Right lobe of liver (tissue), 6 donors: ENCODE data around the gene TRAK2. TPM values are rescaled to one million over a fixed set of nuclear protein-coding genes. Genes with fewer than 3 reads are reported as not detected.

Experiments used
- ATAC-seq, 4 donors: fragments of 200-7000 bp; cut with Tn5 transposase; one replicate each; pipeline ENCODE4 v1.9.1; 2020; ENCODE audit warnings: mild to moderate bottlenecking in 4 of 4, moderate library complexity in 4 of 4
- DNase-seq, 3 donors: peaks; one replicate each; pipeline ENCODE4 v3.0.0-alpha.2; 2020
- H3K27ac ChIP-seq, 3 donors: fragments of 200-600 bp; one replicate each; pipeline ENCODE4 v1.8.0; 2022
- H3K27me3 ChIP-seq, 2 donors: fragments of 200-600 bp; one replicate each; pipeline ENCODE4 v1.8.0; 2022
- H3K36me3 ChIP-seq, 4 donors: fragments of 200-600 bp; sonication (generic) in 1 of 4; one replicate each; pipeline versions ENCODE4 v1.5.1 to v1.8.0; 2017 to 2022; ENCODE audit warnings: control low read depth in 1 of 4
- H3K4me1 ChIP-seq, 4 donors: fragments of 200-600 bp; sonication (generic) in 1 of 4; one replicate each; pipeline versions ENCODE4 v1.5.1 to v1.8.0; 2017 to 2022; ENCODE audit warnings: control low read depth in 1 of 4
- H3K4me3 ChIP-seq, 3 donors: fragments of 200-600 bp; one replicate each; pipeline ENCODE4 v1.8.0; 2022
- H3K9me3 ChIP-seq, 4 donors: fragments of 200-600 bp; sonication (generic) in 1 of 4; one replicate each; pipeline versions ENCODE4 v1.5.1 to v1.8.0; 2017 to 2022; ENCODE audit warnings: control low read depth in 1 of 4
- CTCF ChIP-seq, 4 donors: fragments of 200-600 bp in 3 of 4; fragments of 450-650 bp in 1 of 4; IDR thresholded peaks; one replicate each; pipeline versions ENCODE4 v1.5.1 to v1.8.0; 2016 to 2022; ENCODE audit warnings: antibody characterized with exemption in 4 of 4, mild to moderate bottlenecking in 2 of 4
- POLR2A ChIP-seq: fragments of 450-650 bp; IDR thresholded peaks from one replicate; pipeline ENCODE4 v1.6.1; 2017; ENCODE audit warnings: antibody characterized with exemption, mild to moderate bottlenecking
- WGBS: methylation state at CpG from one replicate; pipeline ENCODE4 v1.1.6; 2018; ENCODE audit warnings: low coverage, low lambda C conversion rate; ENCODE audit not compliant: insufficient coverage; ENCODE audit errors: missing lambda C conversion rate; 5-methylcytosine and 5-hydroxymethylcytosine counted together
- intact Hi-C, 2 donors: fragments of 100-400 bp; cut with DNase I; formaldehyde crosslinking; loops; one replicate each; pipeline versions ENCODE4 v1.11.2 to v1.14.1; 2022
- total RNA-seq, 6 experiments: library from RNA; depleted of rRNA in 2 of 6; stranded (reverse); fragments of >200 nt in 2 of 6; fragmentation: NEBNext Ultra II Directional in 3 of 6; extraction: Animal tissue kit (Norgen Biotek cat#: 25700) in 3 of 6; gene quantifications; one replicate each; pipeline versions ENCODE4 v1.1.0 to v1.2.4, GENCODE V29; 2016 to 2023
- donor health status: DM: no; HTN: yes; CAD: no.
- donor health status: DM: no; HTN: no; CAD: no.
- donor health status: DM: no; HTN: no; CAD: no.
- donor health status: DM: no; HTN: yes; CAD: no.
- donor health status: DM: no; HTN: yes; CAD: no.

The TRAK2 gene
- total RNA-seq, 6 experiments from 2014 or later = 13.3 to 18.4 (median 14.2) TPM

- TF ChIP-seq CTCF (IDR thresholded peaks at IDR 0.05) (no peak), POLR2A (no peak)
- ATAC-seq = no peak
- DNase-seq = no peak
- Histone ChIP-seq H3K27me3 (no peaks in the 10 kb centered on the region), H3K9me3 (no peaks in the 10 kb centered on the region), H3K4me3 (no peak overlapping the region), H3K4me1 (peaks cover 0 to 26% (median 9%) of the 10 kb centered on the region in 4 donors), H3K36me3 (no peaks in the 10 kb centered on the region), H3K27ac (no peak overlapping the region)
- intact Hi-C loops = no loop called here
- WGBS = 87% methylated on average over 2 of the region's 2 CpGs
Measured at GRCh38 chr2:201436141-201436540, 15.1 kb downstream of the TRAK2 start.

- intact Hi-C loops = no loop called here
- Histone ChIP-seq H3K36me3 (no peaks in the 10 kb centered on the region), H3K27me3 (no peaks in the 10 kb centered on the region), H3K4me1 (peaks cover 0 to 17% (median 6%) of the 10 kb centered on the region in 4 donors), H3K4me3 (no peak overlapping the region), H3K27ac (peak overlapping the region in 1 of 3 donors; percentile 9), H3K9me3 (no peaks in the 10 kb centered on the region)
- peak in 3 of 4 donors; percentile 54 to 74 (median 64) for ATAC-seq
- WGBS = 46% methylated on average over 11 of the region's 11 CpGs
- TF ChIP-seq POLR2A (no peak), CTCF (IDR thresholded peaks at IDR 0.05) (no peak)
- DNase-seq = no peak
Measured at GRCh38 chr2:201433394-201433995, 17.8 kb downstream of the TRAK2 start.

GRCh38 chr2:201432621-201433393, 18.5 kb downstream of the TRAK2 start:
- intact Hi-C loops = no loop called here
- H3K27me3 ChIP-seq = no peaks in the 10 kb centered on the region
- H3K36me3 ChIP-seq = no peaks in the 10 kb centered on the region
- peaks cover 0 to 17% (median 6%) of the 10 kb centered on the region in 4 donors for H3K4me1 ChIP-seq
- H3K4me3 ChIP-seq = no peak overlapping the region
- peak overlapping the region in 1 of 3 donors; percentile 10 for H3K27ac ChIP-seq
- TF ChIP-seq POLR2A (no peak), CTCF (IDR thresholded peaks at IDR 0.05) (no peak)
- no peaks in the 10 kb centered on the region for H3K9me3 ChIP-seq
- no peak for DNase-seq
- 52% methylated on average over 5 of the region's 5 CpGs for WGBS
- ATAC-seq = peak; percentile 39 to 67 (median 64)

GRCh38 chr2:201432038-201432620, 19.1 kb downstream of the TRAK2 start:
- H3K36me3 ChIP-seq = no peaks in the 10 kb centered on the region
- H3K9me3 ChIP-seq = no peaks in the 10 kb centered on the region
- peaks cover 0 to 17% (median 6%) of the 10 kb centered on the region in 4 donors for H3K4me1 ChIP-seq
- H3K27me3 ChIP-seq = no peaks in the 10 kb centered on the region
- TF ChIP-seq CTCF (IDR thresholded peaks at IDR 0.05) (no peak), POLR2A (no peak)
- 42% methylated on average over 4 of the region's 4 CpGs for WGBS
- no peak for DNase-seq
- ATAC-seq = peak in 1 of 4 donors; percentile 68
- H3K27ac ChIP-seq = peak overlapping the region in 1 of 3 donors; percentile 5
- intact Hi-C loops = no loop called here
- H3K4me3 ChIP-seq = no peak overlapping the region
